Left ventricle myocardium superior (tissue), 1 donor: ENCODE data around the gene MTERF2. TPM values are rescaled to one million over a fixed set of nuclear protein-coding genes. Genes with fewer than 3 reads are reported as not detected.

Experiments used
- ATAC-seq: fragments of 200-7000 bp; cut with Tn5 transposase; one replicate; pipeline ENCODE4 v1.9.1; 2020; ENCODE audit warnings: mild to moderate bottlenecking, moderate library complexity
- DNase-seq: peaks from one replicate; pipeline ENCODE4 v3.0.0-alpha.2; 2020
- intact Hi-C: fragments of 100-400 bp; cut with micrococcal nuclease; formaldehyde crosslinking; loops from one replicate; pipeline ENCODE4 v1.11.0; 2022
- total RNA-seq: library from RNA; stranded (reverse); fragmentation: NEBNext Ultra II Directional; extraction: Animal tissue kit (Norgen Biotek cat#: 25700); gene quantifications from one replicate; pipeline ENCODE4 v1.2.1, GENCODE V29; 2021
- donor health status: DM: no; HTN: yes; CAD: no; lungs with severe emphysema.

MTERF2 gene
- total RNA-seq, 1 donor from 2014 or later: 36.8 TPM

DNA sequence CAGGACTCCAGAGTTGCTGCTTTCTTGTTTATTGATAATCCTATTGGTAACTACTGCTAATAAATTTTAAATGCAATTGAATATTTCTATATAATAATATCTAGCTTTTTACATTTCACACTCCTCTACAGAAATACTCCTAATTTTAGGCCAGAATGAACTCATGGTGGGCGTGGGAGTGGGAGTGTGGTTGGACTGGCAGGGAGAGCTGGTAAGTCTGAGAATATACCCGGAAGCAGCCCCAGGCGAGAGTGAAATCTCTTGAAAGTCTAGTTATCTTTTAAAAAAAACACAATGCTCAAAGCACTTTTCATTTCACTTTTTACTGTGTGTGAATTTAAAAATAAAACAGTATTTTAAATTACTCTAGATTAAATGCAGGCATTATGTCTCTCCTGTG is 26.5 kb downstream of the MTERF2 start:
- ATAC-seq: no peak
- intact Hi-C loops: no loop called here
- no peak for DNase-seq

DNA sequence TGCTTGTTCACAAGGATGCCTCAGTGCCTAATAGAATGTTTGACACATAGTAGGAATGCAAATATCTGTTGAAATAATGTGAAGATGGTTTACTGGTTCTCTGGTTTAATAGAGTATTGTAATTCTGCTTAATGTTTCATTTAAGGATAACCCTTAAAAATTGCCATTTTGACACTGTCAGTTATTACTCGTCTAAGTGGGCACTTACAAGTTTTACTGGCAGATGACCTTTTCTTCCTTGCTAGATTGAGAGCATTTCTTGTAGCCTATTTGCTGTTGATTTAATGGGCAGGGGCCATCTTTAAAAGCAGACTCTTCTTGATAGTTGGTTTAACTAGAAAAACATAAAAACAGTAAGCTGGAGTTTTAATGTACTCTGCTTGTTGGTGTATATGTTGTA is 29.4 kb downstream of the MTERF2 start:
- no peak for DNase-seq
- intact Hi-C loops: no loop called here
- ATAC-seq: no peak

DNA sequence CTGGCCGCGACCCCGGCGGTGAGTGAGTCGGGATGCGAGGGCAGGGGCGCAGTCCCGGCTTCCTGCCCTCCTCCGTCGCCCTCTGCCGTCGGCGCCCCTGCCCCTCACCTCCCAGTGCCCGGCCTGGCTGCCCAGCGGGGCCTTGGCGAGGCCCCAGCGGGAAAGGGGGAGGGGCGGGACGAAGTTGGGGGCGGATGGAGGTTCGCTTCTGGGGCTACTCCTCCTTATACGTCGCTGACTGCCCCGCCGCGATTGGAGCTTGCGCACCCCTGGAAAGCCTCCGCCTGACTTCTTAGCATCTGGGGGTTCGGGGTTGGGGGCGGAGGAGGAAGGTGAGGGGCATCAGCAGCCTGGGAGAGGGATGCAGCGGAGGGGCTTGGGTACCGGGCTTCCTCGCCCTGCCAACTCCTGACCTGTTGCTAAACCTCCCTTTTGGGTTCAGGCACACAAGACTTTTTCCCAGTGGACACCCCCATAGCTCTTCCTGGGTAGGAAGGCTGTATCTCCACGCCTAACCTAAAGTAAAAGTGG is 30.8 kb downstream of the MTERF2 start:
- intact Hi-C loops: no loop called here
- ATAC-seq: peak; percentile 62

DNA sequence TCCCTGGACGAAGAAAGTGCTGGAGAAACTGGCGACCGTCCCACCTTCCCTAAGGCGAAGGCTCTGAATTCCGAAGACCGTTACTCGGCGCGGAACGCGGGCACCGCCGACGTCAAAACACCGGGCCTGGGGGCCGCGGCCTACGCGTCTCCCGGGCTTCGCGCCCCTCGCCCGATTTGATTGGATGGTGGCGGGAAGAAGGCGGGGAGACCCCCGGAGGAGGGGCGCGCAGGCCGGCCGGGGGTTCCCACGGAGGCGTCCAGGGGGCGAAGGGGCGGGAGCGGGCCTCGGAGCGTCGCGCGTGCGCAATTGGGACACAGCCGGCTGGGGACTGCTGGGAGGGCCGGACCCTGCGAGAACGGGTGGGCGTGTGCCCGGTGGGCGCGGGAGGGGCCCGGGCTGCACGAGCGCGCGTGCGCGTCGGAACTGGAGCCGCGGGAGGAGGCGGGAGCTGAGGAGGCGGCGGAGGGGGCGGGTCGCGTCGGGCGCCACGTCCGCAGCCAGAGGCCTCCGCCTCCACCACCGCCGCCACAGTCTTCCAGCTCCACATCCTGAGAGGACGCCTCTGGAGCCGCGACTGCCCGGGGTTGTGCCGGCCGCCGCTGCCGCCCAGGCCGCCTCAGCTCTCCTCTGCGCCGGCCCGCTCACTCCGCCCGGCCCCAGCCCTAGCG is 31.4 kb downstream of the MTERF2 start, which contains the start of gene TMEM263:
Gene TMEM263 (plus strand): TSS at position 531 of the 671 bp plus-strand sequence. CDS start 11,210 bp downstream, outside the sequence.
- intact Hi-C loops: no loop called here
- DNase-seq (peak; percentile 97), ATAC-seq (peak; percentile 94)

More for the DNA sequence above, 30.8 kb downstream of the MTERF2 start:
- DNase-seq: peak; percentile 77

DNA sequence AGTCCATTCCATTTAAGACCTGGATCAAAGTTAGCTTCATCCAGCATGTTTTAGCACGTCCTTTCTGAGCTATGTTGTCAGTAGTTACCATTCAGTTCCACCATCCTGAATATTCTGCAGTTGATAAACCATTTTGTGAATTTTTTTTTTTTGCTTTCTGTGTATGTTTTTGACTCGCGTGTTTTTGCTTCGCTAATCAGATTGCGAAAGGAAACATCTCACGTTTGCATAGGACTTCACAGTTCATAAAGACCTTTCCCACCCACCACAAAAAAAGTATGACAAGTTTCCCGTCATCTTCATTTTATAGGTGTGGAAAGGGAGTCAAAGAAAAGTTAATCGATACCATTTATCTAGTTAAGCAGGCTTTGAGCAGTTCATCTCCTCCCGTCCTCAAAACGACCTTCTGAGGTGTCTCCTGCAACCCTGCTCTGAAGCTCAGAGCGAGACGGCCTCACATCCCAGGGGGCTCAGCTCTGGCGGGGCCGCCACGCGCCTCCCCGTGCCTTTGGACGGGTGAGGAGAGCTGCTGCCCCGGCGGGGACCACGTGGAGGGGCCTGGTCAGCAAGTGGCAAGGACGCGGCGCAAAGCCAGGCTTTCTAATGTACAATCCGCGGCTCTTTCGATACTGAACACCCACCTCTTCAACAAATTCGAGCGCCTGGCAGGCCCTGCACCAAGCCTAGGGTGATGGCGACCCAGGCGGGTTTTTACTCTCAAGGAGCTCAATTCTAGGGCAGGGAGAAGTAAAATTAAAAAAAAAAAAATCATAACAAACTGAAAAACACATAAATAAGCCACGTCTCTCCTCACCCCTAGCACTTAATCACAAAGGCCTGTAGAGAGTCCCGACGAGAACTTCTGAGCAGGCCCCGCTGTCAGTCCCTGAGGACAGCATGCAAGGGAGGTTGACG is 32.2 kb downstream of the MTERF2 start:
- peak; percentile 0 for ATAC-seq
- peak; percentile 68 for DNase-seq

DNA sequence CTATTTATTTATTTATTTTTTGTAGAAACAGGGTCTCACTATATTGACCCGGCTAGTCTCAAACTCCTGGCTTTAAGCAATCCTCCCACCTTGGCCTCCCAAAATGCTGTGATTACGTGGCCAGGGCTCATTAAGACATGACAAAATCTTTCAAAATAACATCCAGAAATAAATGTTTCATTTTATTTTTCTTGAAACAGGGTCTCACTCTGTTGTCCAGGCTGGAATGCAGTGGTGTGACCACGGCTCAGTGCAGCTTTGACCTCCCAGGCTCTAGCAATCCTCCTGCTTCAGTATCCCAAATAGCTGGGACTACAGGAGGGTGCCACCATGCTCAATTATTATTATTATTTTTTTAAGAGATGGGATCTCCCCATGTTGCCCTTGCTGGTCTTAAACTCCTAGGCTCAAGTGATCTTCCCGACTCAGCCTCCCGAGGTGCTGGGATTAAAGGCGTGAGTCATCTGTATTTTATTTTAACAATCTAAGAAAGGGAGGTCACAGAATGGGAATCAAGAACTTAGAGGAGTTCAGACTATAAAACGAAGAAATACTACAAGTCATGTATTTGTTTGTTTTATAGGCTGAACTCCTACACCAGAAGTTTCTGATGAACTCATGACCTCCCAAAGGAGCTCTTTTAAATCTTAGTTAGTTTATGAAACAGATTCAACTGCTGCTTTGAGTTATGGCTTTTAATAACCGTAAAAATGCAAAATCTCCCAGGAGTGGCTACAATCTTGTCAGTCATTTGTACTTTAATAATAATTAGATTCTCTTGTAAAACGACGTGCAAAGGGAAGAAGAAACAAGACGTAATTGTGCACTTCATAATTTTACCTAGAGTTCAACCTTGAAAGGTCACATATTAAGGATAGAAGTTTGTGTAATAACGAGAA is 33.3 kb downstream of the MTERF2 start:
- intact Hi-C loops: no loop called here
- DNase-seq (no peak), ATAC-seq (no peak)

More for the DNA sequence above, 32.2 kb downstream of the MTERF2 start:
- intact Hi-C loops: no loop called here

DNA sequence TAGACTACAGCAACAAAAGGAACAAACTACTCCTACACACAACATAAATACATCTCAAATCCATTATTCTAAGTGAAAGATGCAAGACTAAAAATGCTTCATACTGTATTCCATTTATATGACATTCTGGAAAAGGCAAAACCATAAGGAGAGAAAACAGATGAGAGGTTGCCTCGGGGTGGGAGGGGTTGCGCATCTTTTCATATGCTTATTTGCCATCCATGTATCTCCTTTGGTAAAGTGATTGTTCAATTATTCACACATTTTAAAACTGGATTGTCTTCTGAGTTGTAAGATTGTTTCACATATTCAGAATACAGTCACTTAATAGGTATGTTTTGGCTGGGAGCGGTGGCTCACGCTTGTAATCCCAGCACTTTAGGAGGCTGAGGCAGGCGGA is 36.4 kb downstream of the MTERF2 start:
- intact Hi-C loops: no loop called here
- ATAC-seq (no peak), DNase-seq (no peak)

DNA sequence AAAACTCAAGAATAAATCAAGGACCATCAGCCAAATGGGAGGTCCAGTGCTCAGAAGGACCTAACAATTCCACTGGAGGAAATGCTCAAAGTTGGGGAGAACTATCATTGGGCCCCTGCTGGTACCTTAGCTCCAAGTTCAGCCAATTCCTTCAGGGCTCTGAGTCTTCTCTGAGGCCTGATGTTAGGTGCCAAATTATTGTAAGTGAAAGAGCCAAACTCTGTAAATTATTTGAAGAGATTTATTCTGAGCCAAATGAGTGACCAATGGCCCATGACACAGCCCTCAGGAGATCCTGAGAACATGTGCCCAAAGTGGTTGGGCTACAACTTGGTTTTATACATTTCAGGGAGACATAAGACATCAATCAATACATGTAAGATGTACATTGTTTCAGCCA is 39.5 kb downstream of the MTERF2 start:
- ATAC-seq (no peak), DNase-seq (no peak)
- intact Hi-C loops: no loop called here

DNA sequence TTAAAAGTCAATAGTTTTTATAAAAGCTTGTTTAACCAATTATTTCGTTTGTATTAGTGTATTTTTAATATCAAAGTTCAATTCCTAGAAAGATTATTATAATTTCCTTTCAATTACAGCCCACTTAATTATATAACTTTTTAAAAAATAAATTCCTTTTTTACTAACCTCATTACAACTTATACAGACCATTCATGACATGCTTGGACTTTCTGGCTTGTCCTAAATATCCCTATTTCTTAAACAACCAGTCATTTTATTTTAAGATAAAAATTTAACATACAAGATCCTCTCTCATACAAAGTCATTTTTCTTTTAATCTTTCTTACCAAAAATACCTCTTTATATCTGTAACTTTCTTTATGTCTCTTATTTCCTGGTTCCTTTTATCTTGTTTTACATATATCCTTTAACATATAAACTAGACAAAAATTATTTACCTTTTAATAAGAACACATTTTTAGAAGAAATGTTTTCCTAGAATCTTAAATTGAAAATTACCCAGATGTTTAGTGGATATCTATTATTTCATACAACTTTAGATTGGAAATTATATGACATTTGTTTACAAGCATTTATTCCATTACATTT is 41.6 kb downstream of the MTERF2 start:
- intact Hi-C loops: no loop called here
- no peak for DNase-seq
- ATAC-seq: no peak

DNA sequence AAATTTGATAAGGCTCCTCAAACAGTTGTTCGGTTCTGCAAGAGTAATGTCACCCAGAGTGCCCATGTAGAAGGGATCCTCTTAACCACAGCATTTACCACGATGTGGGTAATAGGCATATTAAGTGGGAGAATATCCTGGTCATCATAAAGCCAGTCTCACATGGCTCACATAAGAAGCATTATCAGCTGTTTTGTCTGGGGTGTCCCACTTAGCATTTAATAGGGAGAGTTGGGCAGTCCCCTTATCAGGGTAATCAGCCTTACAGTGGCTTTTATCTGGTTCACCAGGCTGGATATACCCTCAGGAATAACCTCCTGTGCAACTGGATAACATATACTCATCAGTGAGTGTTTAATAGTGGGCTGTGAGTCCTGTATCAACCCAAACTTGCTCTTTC is 44.2 kb downstream of the MTERF2 start:
- ATAC-seq (no peak), DNase-seq (no peak)
- intact Hi-C loops: no loop called here

DNA sequence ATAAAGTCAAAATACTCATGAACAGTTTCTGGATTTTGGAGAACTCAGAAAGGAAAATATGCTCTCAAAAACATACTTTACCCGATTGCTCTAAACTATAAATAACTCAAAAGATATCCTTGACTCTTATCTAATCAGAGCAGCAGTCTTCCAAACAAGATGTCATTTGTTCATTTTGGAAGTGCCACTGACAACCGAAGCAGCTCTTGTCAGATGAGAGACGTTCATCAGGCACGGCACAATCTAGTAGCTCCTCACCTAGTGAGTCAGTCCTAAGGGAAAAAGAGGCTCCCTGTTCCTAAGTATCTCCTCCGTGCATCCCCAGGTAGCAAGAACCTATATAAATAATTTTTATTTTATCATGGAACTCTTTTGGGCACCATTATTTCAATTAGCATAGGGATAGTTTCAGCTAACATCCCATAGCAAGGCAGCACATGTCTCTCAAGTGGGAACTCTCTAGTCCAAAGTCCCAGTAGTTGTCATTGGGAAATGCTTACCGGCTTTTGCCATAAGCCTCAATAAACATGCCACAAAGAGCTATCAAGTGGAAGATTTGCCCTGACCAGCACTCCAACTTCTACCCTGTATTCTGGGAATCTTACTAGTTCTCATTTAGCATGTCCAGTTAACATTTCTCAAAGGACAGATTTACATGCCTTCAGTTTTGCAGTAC is 45.3 kb downstream of the MTERF2 start:
- intact Hi-C loops: no loop called here
- DNase-seq (no peak), ATAC-seq (no peak)

DNA sequence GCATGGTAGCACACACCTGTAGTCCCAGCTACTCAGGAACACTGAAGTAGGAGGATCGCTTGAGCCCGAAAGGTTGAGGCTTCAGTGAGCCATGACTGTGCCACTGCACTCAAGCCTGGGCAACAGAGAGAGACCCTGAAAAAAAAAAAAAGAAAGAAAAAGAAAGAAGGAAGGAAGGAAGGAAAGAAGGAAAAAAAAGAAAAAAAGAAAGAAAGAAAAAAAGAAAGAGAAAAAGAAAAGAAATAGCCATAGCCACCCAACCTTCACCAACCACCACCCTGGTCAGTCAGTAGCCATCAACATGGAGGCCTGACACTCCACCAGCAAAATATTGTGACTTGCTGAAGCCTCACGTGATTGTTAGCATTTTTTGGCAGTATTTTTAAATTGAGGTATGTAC is 52.7 kb downstream of the MTERF2 start:
- ATAC-seq (no peak), DNase-seq (no peak)
- intact Hi-C loops: no loop called here

Other genes starting within 250 kb of the MTERF2 start
- gene RIC8B, start 212.5 kb downstream of the MTERF2 start, total RNA-seq: 28.6 TPM
- gene TMEM263, start 31.2 kb downstream of the MTERF2 start, total RNA-seq: 35.6 TPM
- 9.3 TPM for gene CRY1, start 106.4 kb upstream of the MTERF2 start, total RNA-seq